Measurements from ENCODE around the gene ERFL. TPM values are rescaled to one million over a fixed set of nuclear protein-coding genes. Genes with fewer than 3 reads are reported as not detected.

The ERFL gene
- total RNA-seq, 4 donors from 2014 or later = 0.27 to 1.9 (median 0.95) TPM

DNA sequence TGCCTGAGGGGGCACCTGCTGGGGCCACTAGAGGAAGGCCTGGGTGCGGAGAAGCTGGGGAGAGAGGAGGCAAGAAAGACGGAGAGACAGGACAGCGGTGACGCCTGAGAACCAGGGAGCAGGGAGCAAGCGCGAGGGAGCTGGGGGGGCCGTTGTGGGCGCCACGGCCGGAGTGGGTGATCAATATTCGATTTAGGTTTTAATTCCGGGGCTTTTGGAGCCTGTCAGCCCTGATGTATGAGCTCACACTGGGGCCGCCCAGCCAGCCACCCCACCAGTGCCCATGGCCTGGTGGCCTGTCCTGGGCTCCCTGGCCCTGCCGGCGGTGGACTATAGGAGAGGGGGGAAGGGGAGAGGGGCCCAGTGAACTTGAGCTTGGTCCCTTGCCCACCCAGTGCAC lies 8.7 kb upstream of the ERFL start:
- Histone ChIP-seq H3K4me1 (peaks cover 6 to 31% (median 21%) of the 10 kb centered on the region in 4 donors), H3K4me3 (no peak overlapping the region), H3K36me3 (no peaks in the 10 kb centered on the region), H3K27ac (no peak overlapping the region), H3K27me3 (peaks cover 58% of the 10 kb centered on the region), H3K9me3 (no peaks in the 10 kb centered on the region)
- TF ChIP-seq EP300 (IDR thresholded peaks at IDR 0.05; ENCODE audit: low read depth) = no peak
- TF ChIP-seq, protein P1, sequence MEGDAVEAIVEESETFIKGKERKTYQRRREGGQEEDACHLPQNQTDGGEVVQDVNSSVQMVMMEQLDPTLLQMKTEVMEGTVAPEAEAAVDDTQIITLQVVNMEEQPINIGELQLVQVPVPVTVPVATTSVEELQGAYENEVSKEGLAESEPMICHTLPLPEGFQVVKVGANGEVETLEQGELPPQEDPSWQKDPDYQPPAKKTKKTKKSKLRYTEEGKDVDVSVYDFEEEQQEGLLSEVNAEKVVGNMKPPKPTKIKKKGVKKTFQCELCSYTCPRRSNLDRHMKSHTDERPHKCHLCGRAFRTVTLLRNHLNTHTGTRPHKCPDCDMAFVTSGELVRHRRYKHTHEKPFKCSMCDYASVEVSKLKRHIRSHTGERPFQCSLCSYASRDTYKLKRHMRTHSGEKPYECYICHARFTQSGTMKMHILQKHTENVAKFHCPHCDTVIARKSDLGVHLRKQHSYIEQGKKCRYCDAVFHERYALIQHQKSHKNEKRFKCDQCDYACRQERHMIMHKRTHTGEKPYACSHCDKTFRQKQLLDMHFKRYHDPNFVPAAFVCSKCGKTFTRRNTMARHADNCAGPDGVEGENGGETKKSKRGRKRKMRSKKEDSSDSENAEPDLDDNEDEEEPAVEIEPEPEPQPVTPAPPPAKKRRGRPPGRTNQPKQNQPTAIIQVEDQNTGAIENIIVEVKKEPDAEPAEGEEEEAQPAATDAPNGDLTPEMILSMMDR (IDR thresholded peaks at IDR 0.05) = no peak
- TF ChIP-seq POLR2A (IDR thresholded peaks at IDR 0.05) = no peak
- TF ChIP-seq POLR2AphosphoS5 (IDR thresholded peaks at IDR 0.05) = no peak
- in situ Hi-C loops (cut with MboI; ENCODE audit: low pct_ligation_motif_present in 1 of 4, low pct_unique_long_range_greater_than_20kb in 1 of 4, low sequenced_read_pairs in 3 of 4) = no loop called here
- intact Hi-C loops (cut with DNase I; ENCODE audit: low total_unique reads) = no loop called here
- WGBS, 2 donors (ENCODE audit: low coverage in 1 of 2) = 69% methylated on average over 15 of the region's 15 CpGs; no CpG with 5 or more reads in 1 of the 2 donors
- no peak for DNase-seq

DNA sequence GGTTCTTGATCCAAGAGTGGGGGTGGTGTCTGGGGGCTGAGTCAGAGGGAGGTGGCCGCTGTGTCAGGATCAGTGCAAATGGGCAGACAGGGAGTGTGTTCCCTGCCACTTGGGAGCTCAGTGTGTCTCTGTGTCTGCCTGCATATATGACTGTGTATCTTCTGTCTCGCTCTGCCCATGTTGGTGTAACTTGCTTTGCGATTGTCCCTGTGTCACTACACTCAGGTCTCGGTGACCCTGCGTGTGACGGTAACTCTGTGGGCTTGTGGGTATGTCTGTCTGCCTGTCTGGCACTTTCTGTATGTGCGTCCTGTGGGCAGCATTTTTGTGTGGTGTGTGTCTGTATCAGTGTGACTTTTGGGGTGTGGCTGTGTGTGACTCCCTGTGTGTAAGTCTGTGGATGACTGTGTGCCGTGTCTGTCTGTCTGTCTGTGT lies 8.2 kb upstream of the ERFL start:
- Histone ChIP-seq H3K27me3 (peaks cover 63% of the 10 kb centered on the region), H3K4me1 (peaks cover 6 to 31% (median 21%) of the 10 kb centered on the region in 4 donors), H3K36me3 (no peaks in the 10 kb centered on the region), H3K4me3 (no peak overlapping the region), H3K27ac (no peak overlapping the region), H3K9me3 (no peaks in the 10 kb centered on the region)
- TF ChIP-seq, protein P1 (IDR thresholded peaks at IDR 0.05) = no peak
- TF ChIP-seq POLR2AphosphoS5 (IDR thresholded peaks at IDR 0.05) (no peak), EP300 (IDR thresholded peaks at IDR 0.05; ENCODE audit: low read depth) (no peak), POLR2A (IDR thresholded peaks at IDR 0.05) (no peak)
- no peak for DNase-seq
- intact Hi-C loops (cut with DNase I; ENCODE audit: low total_unique reads) (no loop called here), in situ Hi-C loops (cut with MboI; ENCODE audit: low pct_ligation_motif_present in 1 of 4, low pct_unique_long_range_greater_than_20kb in 1 of 4, low sequenced_read_pairs in 3 of 4) (no loop called here)
- 76% methylated on average over 8 of the region's 8 CpGs; no CpG with 5 or more reads in 1 of the 2 donors for WGBS, 2 donors (ENCODE audit: low coverage in 1 of 2)

- H3K4me3 ChIP-seq = no peak overlapping the region
- TF ChIP-seq EP300 (IDR thresholded peaks at IDR 0.05; ENCODE audit: low read depth) (no peak), POLR2AphosphoS5 (IDR thresholded peaks at IDR 0.05) (no peak)
- H3K36me3 ChIP-seq = no peaks in the 10 kb centered on the region
- in situ Hi-C loops (cut with MboI; ENCODE audit: low pct_ligation_motif_present in 1 of 4, low pct_unique_long_range_greater_than_20kb in 1 of 4, low sequenced_read_pairs in 3 of 4) (no loop called here), intact Hi-C loops (cut with DNase I; ENCODE audit: low total_unique reads) (no loop called here)
- H3K27me3 ChIP-seq = peaks cover 63% of the 10 kb centered on the region
- peaks cover 1 to 26% (median 17%) of the 10 kb centered on the region in 4 donors for H3K4me1 ChIP-seq
- H3K27ac ChIP-seq = no peak overlapping the region
- H3K9me3 ChIP-seq = no peaks in the 10 kb centered on the region
- WGBS, 2 donors (ENCODE audit: low coverage in 1 of 2) = 29% methylated on average over 21 of the region's 26 CpGs; no CpG with 5 or more reads in 1 of the 2 donors
- DNase-seq = no peak
Observed at GRCh38 chr19:41935760-41936415, 7.6 kb upstream of the ERFL start.

DNA sequence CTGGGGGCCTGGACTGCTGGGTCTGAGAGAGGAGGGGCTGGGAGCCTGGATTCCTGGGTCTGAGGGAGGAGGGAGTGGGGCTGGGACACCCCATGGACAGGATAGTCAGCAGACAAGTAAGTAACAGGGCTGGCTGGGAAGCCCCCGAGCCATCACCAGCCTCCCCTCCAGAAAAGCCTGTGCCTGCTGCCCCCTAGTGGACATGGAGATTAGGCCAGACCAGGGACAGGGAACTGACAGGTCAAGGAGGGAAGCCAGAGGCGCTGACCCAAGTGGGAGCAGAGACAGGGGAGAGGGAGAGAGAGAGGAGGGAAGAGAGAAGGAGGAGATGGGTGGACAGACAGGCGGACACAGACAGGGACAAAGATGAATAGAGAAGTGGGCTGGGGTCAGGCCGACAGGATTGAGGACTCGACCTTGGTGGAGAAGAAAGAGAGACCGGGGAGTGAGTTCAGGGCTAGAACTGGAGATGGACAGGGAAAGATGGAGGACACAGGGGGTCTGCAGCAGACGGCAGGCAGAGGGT lies 6.7 kb upstream of the ERFL start:
- intact Hi-C loops (cut with DNase I; ENCODE audit: low total_unique reads) = no loop called here

More for the DNA sequence above, 6.7 kb upstream of the ERFL start:
- peaks cover 63% of the 10 kb centered on the region for H3K27me3 ChIP-seq
- no peak overlapping the region for H3K4me3 ChIP-seq
- H3K36me3 ChIP-seq = no peaks in the 10 kb centered on the region
- no peak overlapping the region for H3K27ac ChIP-seq
- TF ChIP-seq EP300 (IDR thresholded peaks at IDR 0.05; ENCODE audit: low read depth) (no peak), POLR2A (IDR thresholded peaks at IDR 0.05) (no peak), POLR2AphosphoS5 (IDR thresholded peaks at IDR 0.05) (no peak)
- TF ChIP-seq, protein P1 (IDR thresholded peaks at IDR 0.05) = peak; percentile 73 to 93 (median 87)
- in situ Hi-C loops (cut with MboI; ENCODE audit: low pct_ligation_motif_present in 1 of 4, low pct_unique_long_range_greater_than_20kb in 1 of 4, low sequenced_read_pairs in 3 of 4) = no loop called here
- H3K9me3 ChIP-seq = no peaks in the 10 kb centered on the region
- DNase-seq = peak; percentile 79
- WGBS, 2 donors (ENCODE audit: low coverage in 1 of 2) = 32% methylated on average over 7 of the region's 7 CpGs; no CpG with 5 or more reads in 1 of the 2 donors
- peaks cover 0 to 16% (median 7%) of the 10 kb centered on the region in 4 donors for H3K4me1 ChIP-seq

Data from transverse colon (tissue), 4 donors.